HCT116 (cell line): ENCODE results near the gene GPR37L1. TPM values are rescaled to one million over a fixed set of nuclear protein-coding genes. Genes with fewer than 3 reads are reported as not detected.

Experiments
- ATAC-seq: fragments of 200-7000 bp; cut with Tn5 transposase; 2 replicates; pipeline ENCODE4 v1.9.1; 2020; ENCODE audit warnings: mild to moderate bottlenecking, moderate library complexity
- BruUV-seq: library from RNA; stranded (reverse); fragments of 400-500 nt; replicated peaks from 2 replicates; lab custom pipeline; 2021; lab: Mats Ljungman, UMichigan
- CTCF ChIA-PET: fragments of 300-600 bp; sonication (Branson Sonifier 250); formaldehyde crosslinking; loops from one replicate; lab custom pipeline; 2021; ENCODE audit warnings: antibody characterized with exemption; lab: Charles Lee
- POLR2A ChIA-PET: fragments of 300-600, 350-600 bp; sonication (Branson Sonifier 250); formaldehyde crosslinking; loops from one replicate; lab custom pipeline; 2021; ENCODE audit warnings: antibody characterized with exemption; lab: Charles Lee
- RAD21 ChIA-PET, 2 experiments: fragments of 300-600 bp; sonication (Branson Sonifier 250); formaldehyde crosslinking; loops; one replicate each; lab custom pipeline; 2023; ENCODE audit warnings: low total read pairs in 2 of 2; ENCODE audit not compliant: uncharacterized antibody in 2 of 2, unreplicated experiment in 2 of 2, low non-redundant PET in 1 of 2; lab: Charles Lee
- DNase-seq: peaks from one replicate; pipeline ENCODE4 v3.0.0-alpha.2; 2010; ENCODE audit warnings: low read depth, low spot score
- H2AFZ ChIP-seq: fragments of 200-600 bp; shearing (Covaris generic), sonication (generic); 2 replicates; pipeline ENCODE4 v1.6.1; 2017; ENCODE audit warnings: low read depth, mixed run types, mixed read lengths, antibody characterized with exemption, low read length; ENCODE audit not compliant: poor library complexity, severe bottlenecking
- H3K27ac ChIP-seq: 2 replicates; pipeline ENCODE4 v1.5.1; 2012; ENCODE audit warnings: low read depth, low read length
- H3K27me3 ChIP-seq: fragments of 200-600 bp; sonication (generic); 2 replicates; pipeline ENCODE4 v1.6.1; 2016; ENCODE audit warnings: mixed run types, low read length, mixed read lengths; ENCODE audit not compliant: insufficient read depth
- H3K36me3 ChIP-seq, 2 experiments: fragments of 200-500 bp in 1 of 2; fragments of 200-600 bp in 1 of 2; sonication (Bioruptor generic) in 1 of 2; sonication (generic) in 1 of 2; 2 replicates each; pipeline versions ENCODE4 v1.5.1 to v1.6.1; 2014 to 2016; ENCODE audit warnings: low read length in 2 of 2, inconsistent platforms in 1 of 2, mixed read lengths in 1 of 2, mixed run types in 1 of 2; ENCODE audit not compliant: insufficient read depth in 2 of 2, control insufficient read depth in 1 of 2
- H3K4me1 ChIP-seq, 2 experiments: fragments of 200-600 bp in 1 of 2; sonication (generic) in 1 of 2; 2 replicates each; pipeline versions ENCODE4 v1.5.1 to v1.6.1; 2012 to 2017; ENCODE audit warnings: low read length in 2 of 2, inconsistent platforms in 1 of 2, mild to moderate bottlenecking in 1 of 2, mixed read lengths in 1 of 2, mixed run types in 1 of 2, moderate library complexity in 1 of 2; ENCODE audit not compliant: insufficient read depth in 2 of 2, control insufficient read depth in 1 of 2
- H3K4me2 ChIP-seq: fragments of 200-600 bp; sonication (generic); 2 replicates; pipeline ENCODE4 v1.6.1; 2017; ENCODE audit warnings: mixed run types, low read length, mixed read lengths
- H3K4me3 ChIP-seq, 2 experiments: fragments of 200-600 bp in 1 of 2; sonication (generic) in 1 of 2; replicated peaks in 1 of 2; 2 replicates each; pipeline ENCODE4 v1.5.1; 2011 to 2016; ENCODE audit warnings: low read length in 2 of 2, control low read depth in 1 of 2, low read depth in 1 of 2, mild to moderate bottlenecking in 1 of 2, mixed read lengths in 1 of 2, mixed run types in 1 of 2
- H3K79me2 ChIP-seq: fragments of 200-600 bp; sonication (generic); 2 replicates; pipeline ENCODE4 v1.6.1; 2017; ENCODE audit warnings: mild to moderate bottlenecking, mixed run types, low read length, moderate library complexity, mixed read lengths; ENCODE audit not compliant: insufficient read depth
- H3K9ac ChIP-seq: fragments of 200-600 bp; sonication (generic); 2 replicates; pipeline ENCODE4 v1.6.1; 2016; ENCODE audit warnings: low read length, mixed read lengths
- H3K9me2 ChIP-seq: fragments of 200-600 bp; sonication (generic), shearing (Covaris generic); 2 replicates; pipeline ENCODE4 v1.6.1; 2017; ENCODE audit warnings: mixed run types, mild to moderate bottlenecking, moderate library complexity; ENCODE audit not compliant: insufficient read depth
- H3K9me3 ChIP-seq, 2 experiments: fragments of 200-500 bp in 1 of 2; fragments of 200-600 bp in 1 of 2; sonication (Bioruptor generic) in 1 of 2; sonication (generic) in 1 of 2; 2 replicates each; pipeline ENCODE4 v1.6.1; 2014 to 2017; ENCODE audit warnings: low read length in 2 of 2, mixed read lengths in 2 of 2, inconsistent platforms in 1 of 2, low read depth in 1 of 2, mild to moderate bottlenecking in 1 of 2, mixed run types in 1 of 2, moderate library complexity in 1 of 2; ENCODE audit not compliant: control insufficient read depth in 1 of 2, insufficient read depth in 1 of 2
- H4K20me1 ChIP-seq: fragments of 200-600 bp; sonication (generic), shearing (Covaris generic); 2 replicates; pipeline ENCODE4 v1.6.1; 2017; ENCODE audit warnings: mixed run types, mild to moderate bottlenecking, moderate library complexity; ENCODE audit not compliant: insufficient read depth
- CBX3 ChIP-seq: IDR thresholded peaks from 2 replicates; pipeline ENCODE4 v1.6.1; 2012; ENCODE audit warnings: low read depth
- CEBPB ChIP-seq: IDR thresholded peaks from 2 replicates; pipeline ENCODE4 v1.6.1; 2012; ENCODE audit warnings: low read depth
- EZH2 ChIP-seq: fragments of 200-600 bp; sonication (generic); IDR thresholded peaks from 2 replicates; pipeline ENCODE4 v1.6.1; 2017; ENCODE audit warnings: antibody characterized with exemption, mixed run types
- EZH2phosphoT487 ChIP-seq: fragments of 200-600 bp; IDR thresholded peaks from 2 replicates; pipeline ENCODE4 v1.6.1; 2018; ENCODE audit warnings: antibody characterized with exemption, borderline replicate concordance
- SP1 ChIP-seq: IDR thresholded peaks from 2 replicates; pipeline ENCODE4 v1.6.1; 2012; ENCODE audit warnings: low read depth
- YY1 ChIP-seq: IDR thresholded peaks from 2 replicates; pipeline ENCODE4 v1.6.1; 2011; ENCODE audit warnings: low read length, low read depth, moderate library complexity, mild to moderate bottlenecking; ENCODE audit not compliant: insufficient replicate concordance; ENCODE audit errors: extremely low read depth
- ZNF274 ChIP-seq: fragments of 200-500 bp; sonication (Bioruptor generic); IDR thresholded peaks from 2 replicates; pipeline ENCODE4 v1.6.1; 2014; ENCODE audit warnings: mild to moderate bottlenecking, low read depth, low read length, inconsistent platforms
- intact Hi-C: fragments of 100-400 bp; cut with micrococcal nuclease; formaldehyde crosslinking; loops from 2 replicates; pipeline ENCODE4 v1.10.0; 2022
- total RNA-seq: library from RNA; stranded (reverse); gene quantifications from one replicate; pipeline ENCODE4 v1.2.1, GENCODE V29; 2021; ENCODE audit not compliant: unreplicated experiment
- TF ChIP-seq, protein P1 (sequence below), 3 experiments: fragments of 200-600 bp in 1 of 3; sonication (generic) in 1 of 3; IDR thresholded peaks in 2 of 3; conservative IDR thresholded peaks in 1 of 3; 2 replicates each; pipeline ENCODE4 v1.5.1; 2012 to 2017; ENCODE audit warnings: low read depth in 2 of 3, low read length in 2 of 3, antibody characterized with exemption in 1 of 3, borderline replicate concordance in 1 of 3, control low read depth in 1 of 3, mild to moderate bottlenecking in 1 of 3, mixed read lengths in 1 of 3, mixed run types in 1 of 3, moderate library complexity in 1 of 3; ENCODE audit not compliant: insufficient read depth in 1 of 3
- TF ChIP-seq, protein P2 (sequence below): IDR thresholded peaks from 2 replicates; pipeline ENCODE4 v1.6.1; 2011; ENCODE audit warnings: mild to moderate bottlenecking, low read length, moderate library complexity; ENCODE audit not compliant: insufficient replicate concordance; ENCODE audit errors: extremely low read depth
- TF ChIP-seq, protein P3 (sequence below): IDR thresholded peaks from 2 replicates; pipeline ENCODE4 v1.6.1; 2012; ENCODE audit warnings: low read depth
- TF ChIP-seq, protein P4 (sequence below): IDR thresholded peaks from 2 replicates; pipeline ENCODE4 v1.6.1; 2012

The GPR37L1 gene
- total RNA-seq, 1 experiment from 2014 or later = 0.10 TPM

DNA sequence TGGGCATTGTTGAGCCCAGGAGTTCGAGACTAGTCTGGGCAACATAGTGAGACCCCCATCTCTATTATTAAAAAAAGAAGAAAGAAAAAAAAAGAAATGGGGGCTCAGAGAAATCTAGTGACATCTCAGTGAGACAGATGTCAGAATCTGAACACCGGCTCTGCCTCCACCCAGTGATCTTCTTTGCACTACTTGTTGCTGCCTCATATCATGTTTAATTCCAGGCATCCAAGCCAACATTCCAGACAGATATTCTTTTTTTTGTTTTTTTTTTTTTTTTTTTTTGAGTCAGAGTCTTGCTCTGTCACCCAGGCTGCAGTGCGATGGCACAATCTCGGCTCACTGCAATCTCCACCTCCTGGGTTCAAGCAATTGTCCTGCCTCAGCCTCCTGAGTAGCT, 26.8 kb downstream of the GPR37L1 start:
- Histone ChIP-seq H3K4me3 (no peak overlapping the region), H3K27ac (no peak overlapping the region), H3K36me3 (no peaks in the 10 kb centered on the region), H3K9me2 (no peaks in the 10 kb centered on the region), H3K4me2 (no peak overlapping the region), H3K9me3 (no peaks in the 10 kb centered on the region), H3K9ac (no peak overlapping the region), H3K4me1 (peaks cover 3 to 15% of the 10 kb centered on the region in 2 experiments; a peak in 3 of 4 replicates), H3K27me3 (no peaks in the 10 kb centered on the region), H4K20me1 (no peaks in the 10 kb centered on the region), H2AFZ (no peak overlapping the region), H3K79me2 (no peaks in the 10 kb centered on the region)
- ChIA-PET RAD21 (no interaction called here), CTCF (no interaction called here), POLR2A (no interaction called here)
- ATAC-seq (no peak), DNase-seq (no peak)
- TF ChIP-seq CBX3 (no peak), ZNF274 (no peak), SP1 (no peak)
- TF ChIP-seq, protein P1, sequence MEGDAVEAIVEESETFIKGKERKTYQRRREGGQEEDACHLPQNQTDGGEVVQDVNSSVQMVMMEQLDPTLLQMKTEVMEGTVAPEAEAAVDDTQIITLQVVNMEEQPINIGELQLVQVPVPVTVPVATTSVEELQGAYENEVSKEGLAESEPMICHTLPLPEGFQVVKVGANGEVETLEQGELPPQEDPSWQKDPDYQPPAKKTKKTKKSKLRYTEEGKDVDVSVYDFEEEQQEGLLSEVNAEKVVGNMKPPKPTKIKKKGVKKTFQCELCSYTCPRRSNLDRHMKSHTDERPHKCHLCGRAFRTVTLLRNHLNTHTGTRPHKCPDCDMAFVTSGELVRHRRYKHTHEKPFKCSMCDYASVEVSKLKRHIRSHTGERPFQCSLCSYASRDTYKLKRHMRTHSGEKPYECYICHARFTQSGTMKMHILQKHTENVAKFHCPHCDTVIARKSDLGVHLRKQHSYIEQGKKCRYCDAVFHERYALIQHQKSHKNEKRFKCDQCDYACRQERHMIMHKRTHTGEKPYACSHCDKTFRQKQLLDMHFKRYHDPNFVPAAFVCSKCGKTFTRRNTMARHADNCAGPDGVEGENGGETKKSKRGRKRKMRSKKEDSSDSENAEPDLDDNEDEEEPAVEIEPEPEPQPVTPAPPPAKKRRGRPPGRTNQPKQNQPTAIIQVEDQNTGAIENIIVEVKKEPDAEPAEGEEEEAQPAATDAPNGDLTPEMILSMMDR (IDR thresholded peaks at IDR 0.05 in 2 of 3, conservative IDR thresholded peaks at IDR 0.05 in 1 of 3; ENCODE audit: borderline replicate concordance in 1 of 3, insufficient read depth in 1 of 3, low read depth in 2 of 3, low read length in 2 of 3) = no peak
- no TSS peak for BruUV-seq
- intact Hi-C loops = no loop called here

DNA sequence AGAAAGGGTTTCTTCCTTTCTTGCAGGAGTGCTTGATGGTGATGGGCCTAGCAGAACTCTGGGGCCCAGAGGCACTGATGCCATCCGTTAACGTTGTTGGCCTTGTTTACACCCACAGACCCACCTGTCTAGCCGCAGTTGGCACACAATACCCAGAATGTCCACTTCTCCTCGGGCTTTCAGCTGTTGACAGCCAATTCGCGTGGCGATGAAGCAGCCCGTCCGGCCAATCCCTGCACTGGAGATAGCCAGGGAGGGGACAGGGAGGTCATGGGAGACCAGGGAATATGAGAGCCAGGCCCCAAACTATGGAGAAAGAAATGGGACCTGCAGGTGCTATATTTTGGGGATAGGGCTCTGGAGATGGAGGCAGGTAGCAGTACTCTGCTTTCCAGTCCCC, 27.5 kb downstream of the GPR37L1 start:
- ATAC-seq = no peak
- Histone ChIP-seq H3K27me3 (no peaks in the 10 kb centered on the region), H3K4me1 (peaks cover 7 to 15% of the 10 kb centered on the region in 2 experiments; a peak in 3 of 4 replicates), H3K9ac (no peak overlapping the region), H3K4me3 (no peak overlapping the region), H2AFZ (no peak overlapping the region), H3K4me2 (no peak overlapping the region), H3K36me3 (no peaks in the 10 kb centered on the region), H3K79me2 (no peaks in the 10 kb centered on the region), H4K20me1 (no peaks in the 10 kb centered on the region), H3K9me2 (no peaks in the 10 kb centered on the region), H3K27ac (no peak overlapping the region), H3K9me3 (no peaks in the 10 kb centered on the region)
- ChIA-PET RAD21 (no interaction called here), CTCF (no interaction called here), POLR2A (no interaction called here)
- intact Hi-C loops = no loop called here
- no peak for TF ChIP-seq EZH2phosphoT487
- TF ChIP-seq EZH2 = no peak
- TF ChIP-seq, protein P2, sequence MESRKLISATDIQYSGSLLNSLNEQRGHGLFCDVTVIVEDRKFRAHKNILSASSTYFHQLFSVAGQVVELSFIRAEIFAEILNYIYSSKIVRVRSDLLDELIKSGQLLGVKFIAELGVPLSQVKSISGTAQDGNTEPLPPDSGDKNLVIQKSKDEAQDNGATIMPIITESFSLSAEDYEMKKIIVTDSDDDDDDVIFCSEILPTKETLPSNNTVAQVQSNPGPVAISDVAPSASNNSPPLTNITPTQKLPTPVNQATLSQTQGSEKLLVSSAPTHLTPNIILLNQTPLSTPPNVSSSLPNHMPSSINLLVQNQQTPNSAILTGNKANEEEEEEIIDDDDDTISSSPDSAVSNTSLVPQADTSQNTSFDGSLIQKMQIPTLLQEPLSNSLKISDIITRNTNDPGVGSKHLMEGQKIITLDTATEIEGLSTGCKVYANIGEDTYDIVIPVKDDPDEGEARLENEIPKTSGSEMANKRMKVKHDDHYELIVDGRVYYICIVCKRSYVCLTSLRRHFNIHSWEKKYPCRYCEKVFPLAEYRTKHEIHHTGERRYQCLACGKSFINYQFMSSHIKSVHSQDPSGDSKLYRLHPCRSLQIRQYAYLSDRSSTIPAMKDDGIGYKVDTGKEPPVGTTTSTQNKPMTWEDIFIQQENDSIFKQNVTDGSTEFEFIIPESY = no peak
- TF ChIP-seq, protein P3, sequence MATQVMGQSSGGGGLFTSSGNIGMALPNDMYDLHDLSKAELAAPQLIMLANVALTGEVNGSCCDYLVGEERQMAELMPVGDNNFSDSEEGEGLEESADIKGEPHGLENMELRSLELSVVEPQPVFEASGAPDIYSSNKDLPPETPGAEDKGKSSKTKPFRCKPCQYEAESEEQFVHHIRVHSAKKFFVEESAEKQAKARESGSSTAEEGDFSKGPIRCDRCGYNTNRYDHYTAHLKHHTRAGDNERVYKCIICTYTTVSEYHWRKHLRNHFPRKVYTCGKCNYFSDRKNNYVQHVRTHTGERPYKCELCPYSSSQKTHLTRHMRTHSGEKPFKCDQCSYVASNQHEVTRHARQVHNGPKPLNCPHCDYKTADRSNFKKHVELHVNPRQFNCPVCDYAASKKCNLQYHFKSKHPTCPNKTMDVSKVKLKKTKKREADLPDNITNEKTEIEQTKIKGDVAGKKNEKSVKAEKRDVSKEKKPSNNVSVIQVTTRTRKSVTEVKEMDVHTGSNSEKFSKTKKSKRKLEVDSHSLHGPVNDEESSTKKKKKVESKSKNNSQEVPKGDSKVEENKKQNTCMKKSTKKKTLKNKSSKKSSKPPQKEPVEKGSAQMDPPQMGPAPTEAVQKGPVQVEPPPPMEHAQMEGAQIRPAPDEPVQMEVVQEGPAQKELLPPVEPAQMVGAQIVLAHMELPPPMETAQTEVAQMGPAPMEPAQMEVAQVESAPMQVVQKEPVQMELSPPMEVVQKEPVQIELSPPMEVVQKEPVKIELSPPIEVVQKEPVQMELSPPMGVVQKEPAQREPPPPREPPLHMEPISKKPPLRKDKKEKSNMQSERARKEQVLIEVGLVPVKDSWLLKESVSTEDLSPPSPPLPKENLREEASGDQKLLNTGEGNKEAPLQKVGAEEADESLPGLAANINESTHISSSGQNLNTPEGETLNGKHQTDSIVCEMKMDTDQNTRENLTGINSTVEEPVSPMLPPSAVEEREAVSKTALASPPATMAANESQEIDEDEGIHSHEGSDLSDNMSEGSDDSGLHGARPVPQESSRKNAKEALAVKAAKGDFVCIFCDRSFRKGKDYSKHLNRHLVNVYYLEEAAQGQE = no peak
- TF ChIP-seq, protein P4, sequence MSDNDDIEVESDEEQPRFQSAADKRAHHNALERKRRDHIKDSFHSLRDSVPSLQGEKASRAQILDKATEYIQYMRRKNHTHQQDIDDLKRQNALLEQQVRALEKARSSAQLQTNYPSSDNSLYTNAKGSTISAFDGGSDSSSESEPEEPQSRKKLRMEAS = no peak
- no peak for TF ChIP-seq CEBPB
- no peak for TF ChIP-seq YY1
- DNase-seq = no peak
- no TSS peak for BruUV-seq
